Measurements from ENCODE around the gene AATK.

AATK gene

DNA sequence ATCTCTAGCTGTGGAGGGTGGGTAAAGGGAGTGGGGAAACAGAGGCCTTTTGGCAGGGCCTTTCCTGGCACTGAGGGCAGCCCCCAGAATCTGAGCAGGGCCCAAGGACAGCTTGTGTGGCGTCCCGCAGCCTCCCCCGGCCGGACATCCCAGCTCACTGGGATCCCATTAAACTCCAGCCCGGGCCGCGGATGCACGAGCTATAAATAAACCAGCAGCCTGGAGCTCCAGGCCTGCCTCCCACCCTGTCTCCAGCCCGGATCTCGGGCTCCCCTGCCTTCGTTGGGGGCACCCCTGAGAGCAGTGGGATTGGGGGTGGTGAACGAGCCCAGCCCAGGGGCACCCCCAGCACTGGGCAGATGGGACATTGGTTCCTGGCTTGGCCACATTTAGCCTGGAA is 13.8 kb upstream of the AATK start:
- no peak for DNase-seq

DNA sequence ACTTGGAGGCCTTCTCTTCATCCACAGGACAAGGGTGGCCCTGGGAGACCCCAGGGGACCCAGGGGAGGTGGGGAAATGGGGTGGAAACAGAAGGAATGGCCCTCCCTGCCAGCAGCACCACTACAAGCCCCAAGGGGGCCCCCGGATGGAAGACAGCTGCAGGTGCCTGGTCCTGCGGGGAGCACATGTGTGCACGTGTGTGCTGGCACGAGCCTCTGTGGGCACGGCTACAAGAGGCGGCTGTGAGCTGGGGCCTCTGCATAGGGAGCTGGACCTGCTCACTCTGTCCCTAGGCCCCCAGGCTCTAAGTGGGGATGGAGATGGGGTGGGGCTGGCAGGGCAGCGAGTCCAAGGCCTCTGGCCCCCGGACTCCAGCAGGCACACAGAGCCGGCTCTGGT is 13.2 kb upstream of the AATK start:
- no peak for DNase-seq

DNA sequence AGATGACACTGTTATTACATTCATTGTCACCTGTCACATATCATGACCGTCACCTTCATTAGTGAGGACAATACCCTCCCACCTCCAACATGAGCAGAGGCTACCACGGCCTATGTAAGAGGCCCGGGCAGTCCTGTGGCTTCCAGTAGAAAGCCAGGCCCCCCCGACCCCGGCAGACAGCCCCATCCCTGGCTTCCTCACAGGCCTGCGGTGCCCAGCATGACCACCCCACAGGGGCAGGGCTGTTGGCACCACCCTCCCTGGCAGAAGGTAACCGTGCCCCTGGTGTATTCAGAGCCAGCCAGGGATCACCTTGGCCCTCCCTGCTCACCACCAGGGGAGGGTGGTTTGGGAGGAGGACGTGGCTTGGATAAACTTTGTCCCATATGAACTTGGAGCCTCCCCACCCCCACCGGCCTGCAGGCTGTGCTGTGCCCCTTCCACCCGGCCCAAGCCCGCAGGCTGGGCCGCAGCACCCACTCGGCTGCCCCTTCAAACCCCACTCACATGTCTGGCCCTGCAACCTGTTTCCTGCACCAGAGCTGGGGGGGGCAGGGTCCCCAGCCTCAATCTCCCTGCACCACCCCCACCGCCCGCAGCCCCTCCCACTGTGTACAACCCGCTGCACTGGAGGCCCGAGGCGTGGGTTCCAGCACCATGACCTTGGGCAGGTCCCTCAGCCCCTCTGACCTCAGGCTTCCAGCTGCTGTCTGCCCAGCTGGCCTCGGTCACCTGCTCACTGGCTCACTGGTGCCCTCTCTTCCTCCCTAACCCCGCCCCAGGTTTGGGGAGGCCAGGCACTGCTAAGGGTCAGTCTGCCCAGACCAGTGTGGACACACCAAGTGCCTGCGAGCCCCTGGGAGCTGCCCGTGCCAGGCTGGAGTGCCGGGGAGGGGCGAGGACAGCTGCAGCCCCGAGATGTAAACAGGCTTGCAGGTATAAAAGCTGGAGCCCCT is 12.4 kb upstream of the AATK start:
- DNase-seq: no peak

DNA sequence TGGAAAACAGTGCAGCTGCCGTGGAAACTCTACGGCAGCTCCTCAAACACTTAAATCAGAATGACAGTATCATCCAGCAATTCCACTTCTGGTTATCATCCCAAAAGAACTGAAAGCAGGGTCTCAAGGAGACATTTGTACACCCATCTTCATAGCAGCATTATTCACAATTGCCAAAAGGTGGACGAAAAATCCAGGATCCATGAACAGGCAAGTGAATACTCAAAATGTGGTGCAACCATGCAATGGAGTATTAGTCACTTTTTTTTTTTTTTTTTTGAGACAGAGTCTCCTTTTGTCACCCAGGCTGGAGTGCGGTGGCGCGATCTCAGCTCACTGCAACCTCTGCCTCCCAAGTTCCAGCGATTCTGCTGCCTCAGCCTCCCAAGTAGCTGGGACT is 10.6 kb upstream of the AATK start:
- DNase-seq: no peak

DNA sequence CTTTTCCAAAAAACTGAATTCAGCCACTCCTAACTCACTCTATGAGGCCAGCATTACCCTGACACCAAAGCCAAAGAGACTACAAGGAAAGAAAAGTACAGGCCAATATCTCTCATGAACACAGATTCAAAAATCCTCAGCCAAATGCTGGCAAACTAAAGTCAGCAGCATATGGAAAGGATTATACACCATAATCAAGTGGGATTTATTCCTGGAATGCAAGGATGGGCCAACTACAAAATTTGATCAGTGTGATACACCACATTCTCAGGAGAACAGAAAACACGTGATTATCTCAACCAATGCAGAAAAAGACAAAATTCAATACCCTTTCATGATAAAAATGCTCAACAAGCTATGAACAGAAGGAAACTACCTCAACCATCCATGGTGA is 7.7 kb upstream of the AATK start:
- DNase-seq: no peak

DNA sequence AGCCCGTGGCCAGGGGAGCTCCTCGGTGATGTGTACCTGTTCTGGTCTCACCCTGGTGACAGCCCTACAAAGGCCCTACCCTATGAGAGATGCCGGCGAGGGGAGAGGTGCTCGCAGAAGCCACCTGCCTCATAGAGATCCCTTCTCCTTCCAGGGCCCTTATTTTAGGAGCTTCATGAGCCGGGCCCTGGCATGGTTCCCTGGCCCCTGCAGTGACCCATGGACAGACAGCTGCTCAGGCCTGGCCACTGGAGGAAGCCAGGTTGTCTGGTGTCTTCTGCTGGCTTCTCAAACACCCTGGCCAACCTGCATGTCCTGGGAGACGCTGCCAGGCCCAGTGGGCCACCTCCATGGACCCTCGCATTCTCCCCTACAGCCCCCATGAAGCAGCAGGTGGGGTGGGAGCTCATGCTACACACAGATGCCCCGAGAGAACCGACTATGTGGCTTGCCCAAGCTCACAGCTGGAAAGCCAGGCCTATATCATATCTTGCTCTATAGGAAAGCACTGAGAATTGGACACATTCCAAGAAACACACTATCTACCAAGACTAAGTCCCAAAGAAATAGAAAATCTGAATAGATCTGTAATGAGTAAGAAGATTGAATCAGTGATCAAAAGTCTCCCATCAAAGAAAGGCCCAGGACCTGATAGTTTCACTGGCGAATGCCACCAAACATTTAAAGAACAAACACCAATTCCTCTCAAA is 7.2 kb upstream of the AATK start:
- no peak for DNase-seq

DNA sequence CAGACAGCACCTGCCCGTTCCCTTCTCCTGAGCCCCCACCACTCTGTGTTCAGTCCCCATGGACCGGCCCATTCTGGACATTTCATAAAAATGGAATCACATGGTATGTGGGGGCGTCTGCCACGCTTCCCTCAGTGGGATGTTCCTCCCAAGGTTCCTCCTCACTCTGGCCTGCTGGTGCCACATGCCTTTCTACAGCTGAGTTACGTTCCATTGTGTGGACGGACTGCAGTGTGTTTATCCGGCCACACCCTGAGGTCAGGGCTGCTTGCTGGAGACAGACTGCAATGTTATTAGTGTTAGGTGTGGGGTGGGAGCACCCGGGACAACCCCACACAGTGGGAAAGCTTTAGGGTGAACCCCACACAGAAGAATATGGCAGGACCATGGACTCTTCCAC is 5.9 kb upstream of the AATK start:
- no peak for DNase-seq

DNA sequence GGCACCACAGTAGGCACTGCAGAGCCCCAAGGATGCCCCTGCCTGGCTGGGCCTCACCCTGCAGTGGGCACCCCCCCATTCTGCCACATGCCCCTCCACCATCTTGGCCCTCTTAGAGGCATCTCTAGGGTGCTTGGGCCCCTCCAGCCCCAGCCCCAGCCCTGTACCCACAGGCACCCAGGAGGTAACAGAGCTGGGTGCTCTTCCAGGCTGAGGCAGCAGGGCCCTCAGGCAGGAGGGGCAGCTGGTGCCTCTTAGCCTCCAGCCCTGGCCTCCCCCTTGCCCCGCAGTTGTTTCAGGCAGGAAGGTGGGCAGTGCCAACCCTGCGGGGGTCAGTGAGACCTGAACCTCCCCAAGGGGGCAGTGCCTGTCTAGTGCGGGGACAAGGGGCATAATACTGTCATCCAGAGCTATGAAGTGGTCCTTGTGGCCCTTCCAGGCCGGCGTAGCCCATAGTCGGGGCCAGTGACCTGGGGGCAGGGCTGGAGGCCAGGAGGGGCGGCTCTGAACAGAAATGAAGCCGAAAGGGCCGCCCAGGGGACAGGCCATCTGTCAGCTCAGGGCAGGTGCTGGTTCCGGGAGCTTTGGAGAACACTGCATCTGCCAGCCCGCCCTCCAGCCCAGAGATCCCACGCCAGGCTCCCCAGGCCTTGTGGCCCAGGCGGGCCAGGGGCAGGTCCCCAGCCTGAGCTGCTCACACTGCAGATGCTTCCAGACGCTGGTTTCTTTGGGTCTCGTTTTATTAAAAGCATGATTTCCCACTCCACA is 4.9 kb upstream of the AATK start:
- DNase-seq: no peak

DNA sequence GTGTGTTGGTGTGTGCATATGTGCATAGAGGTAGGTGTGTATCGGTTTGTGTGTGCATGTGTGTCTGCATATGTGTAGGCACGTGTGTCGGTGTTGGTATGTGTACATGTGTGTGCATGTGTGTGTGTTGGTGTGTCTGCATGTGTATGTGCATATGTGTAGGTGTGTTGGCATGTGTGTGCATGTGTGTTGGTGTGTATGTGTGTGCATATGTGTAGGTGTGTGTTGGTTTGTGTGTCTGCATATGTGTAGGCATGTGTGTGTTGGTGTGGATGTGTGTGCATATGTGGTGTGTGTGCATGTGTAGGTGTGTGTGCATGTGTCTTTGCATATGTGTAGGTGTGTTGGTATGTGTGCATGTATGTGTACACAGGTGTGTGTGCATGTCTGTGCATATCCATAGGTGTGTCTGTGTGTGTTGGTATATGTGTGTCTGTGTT is 3.9 kb upstream of the AATK start:
- no peak for DNase-seq

DNA sequence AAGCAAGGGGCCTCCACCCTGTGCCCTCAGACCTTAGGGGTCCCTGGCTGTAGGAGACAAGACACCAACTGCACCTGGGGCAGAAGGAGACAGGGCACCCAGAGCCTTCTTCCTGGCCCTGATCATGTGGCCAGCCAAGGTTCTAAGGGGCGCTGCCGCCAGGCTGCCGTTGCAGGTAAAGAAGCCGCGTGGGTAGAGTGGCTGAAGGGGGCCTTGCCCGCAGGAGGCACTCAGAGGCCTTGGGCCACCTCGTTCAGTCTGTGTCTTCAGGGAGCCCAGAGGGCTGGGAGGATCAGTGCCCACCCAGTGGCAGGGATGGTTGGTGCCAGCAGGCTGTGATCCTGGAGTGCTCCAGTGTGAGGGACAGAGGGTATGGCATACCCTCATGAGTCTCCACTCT is 1.6 kb upstream of the AATK start:
- DNase-seq: no peak

DNA sequence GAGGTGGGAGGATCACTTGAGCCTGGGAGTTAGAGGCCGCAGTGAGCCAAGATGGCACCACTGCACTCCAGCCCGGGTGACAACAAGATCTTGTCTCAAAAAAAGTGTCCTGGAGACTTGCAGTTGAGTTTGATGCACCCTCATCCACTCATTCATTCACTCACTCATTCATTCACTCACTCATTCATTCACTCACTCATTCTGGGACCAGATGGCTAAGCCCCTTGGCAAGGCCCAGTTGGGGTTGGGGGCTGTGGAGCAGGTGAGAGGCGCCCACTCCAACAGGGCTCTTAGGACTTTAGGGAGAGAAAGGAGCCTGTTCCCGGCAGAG is 1.1 kb upstream of the AATK start:
- DNase-seq: no peak

DNA sequence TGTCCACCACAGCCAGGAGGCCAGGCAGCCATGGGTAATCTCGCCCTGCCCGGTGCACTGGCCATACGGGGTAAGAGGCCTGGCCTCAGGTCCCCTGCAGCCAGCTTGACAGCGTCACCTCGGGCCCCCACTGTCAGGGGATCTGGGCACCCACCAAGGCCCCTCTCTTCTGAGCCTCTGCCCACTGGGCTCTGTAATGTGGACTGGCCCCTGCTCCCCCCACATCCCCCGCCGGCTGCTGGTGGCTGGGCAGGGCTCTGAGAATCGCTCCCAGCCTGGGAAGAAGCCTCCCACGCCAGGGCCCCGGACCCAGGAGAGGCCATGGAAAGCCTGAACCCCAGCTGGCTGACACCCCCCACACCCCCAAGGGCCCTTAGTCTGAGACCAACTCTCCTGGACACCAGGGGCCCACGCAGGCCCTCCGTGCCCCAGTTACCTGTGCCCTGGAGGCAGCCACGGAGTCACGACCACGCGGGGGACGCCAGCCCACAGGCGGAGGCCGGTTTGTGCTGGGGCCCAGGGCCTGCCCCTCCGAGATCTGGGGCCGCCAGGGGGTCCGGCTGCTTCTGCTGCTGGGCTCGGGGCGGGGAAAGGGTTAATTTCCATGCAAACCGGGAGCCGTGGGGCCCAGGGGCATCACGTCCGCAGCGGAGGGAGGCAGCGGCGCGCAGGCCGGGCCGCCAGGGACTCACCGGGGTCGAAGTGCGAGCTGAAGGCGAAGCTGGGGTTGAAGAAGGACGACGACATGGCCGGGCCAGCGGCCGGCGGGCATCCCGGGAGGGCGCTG is 582 bp downstream of the AATK start, which contains the start of gene PVALEF:
TSS of gene PVALEF (plus strand) at position 262 of the 787 bp plus-strand sequence. CDS start 15,720 bp downstream, outside the sequence.
- no peak for DNase-seq

DNA sequence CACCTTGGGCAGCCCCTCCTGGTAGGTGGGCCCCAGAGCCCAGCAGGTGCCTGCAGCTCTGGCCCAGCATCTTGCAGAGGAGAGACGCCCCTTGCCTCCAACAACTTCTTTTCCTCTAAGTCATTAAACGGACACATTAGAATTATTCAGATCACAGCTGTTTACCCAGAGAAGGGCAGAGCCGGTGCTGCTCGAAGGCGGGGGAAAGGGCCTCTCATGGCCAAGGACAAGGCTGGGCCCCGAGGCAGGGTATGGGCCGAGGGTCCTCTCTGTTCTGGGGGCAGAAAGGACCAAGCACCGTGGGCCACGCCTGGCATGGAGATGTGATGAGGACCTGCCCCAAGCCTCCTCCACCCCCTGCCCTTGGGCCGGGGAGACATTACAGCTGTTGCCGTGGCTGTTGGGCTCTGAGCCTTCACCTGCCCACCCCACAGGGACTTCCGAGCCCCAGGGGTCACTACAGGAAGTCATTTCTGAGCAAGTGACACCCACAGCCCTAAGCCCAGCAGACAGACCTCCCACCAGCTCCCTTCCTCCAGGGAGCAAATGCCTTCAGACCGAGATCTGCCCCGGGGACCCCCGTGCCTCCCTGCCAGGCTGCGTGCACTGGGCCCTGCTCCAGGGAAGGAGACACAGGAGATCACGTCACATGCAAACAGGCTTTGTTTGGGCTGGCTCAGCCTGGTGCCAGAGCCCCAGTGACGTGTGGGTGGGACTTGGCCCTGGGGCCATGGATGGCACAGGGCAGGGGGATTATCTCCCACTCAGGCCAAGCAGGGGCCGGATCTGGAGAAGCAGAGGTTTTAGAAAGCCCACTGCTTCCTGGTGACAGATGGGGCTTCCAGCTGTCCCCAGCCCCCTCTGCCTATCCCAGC is 1.4 kb downstream of the AATK start:
- DNase-seq: no peak

DNA sequence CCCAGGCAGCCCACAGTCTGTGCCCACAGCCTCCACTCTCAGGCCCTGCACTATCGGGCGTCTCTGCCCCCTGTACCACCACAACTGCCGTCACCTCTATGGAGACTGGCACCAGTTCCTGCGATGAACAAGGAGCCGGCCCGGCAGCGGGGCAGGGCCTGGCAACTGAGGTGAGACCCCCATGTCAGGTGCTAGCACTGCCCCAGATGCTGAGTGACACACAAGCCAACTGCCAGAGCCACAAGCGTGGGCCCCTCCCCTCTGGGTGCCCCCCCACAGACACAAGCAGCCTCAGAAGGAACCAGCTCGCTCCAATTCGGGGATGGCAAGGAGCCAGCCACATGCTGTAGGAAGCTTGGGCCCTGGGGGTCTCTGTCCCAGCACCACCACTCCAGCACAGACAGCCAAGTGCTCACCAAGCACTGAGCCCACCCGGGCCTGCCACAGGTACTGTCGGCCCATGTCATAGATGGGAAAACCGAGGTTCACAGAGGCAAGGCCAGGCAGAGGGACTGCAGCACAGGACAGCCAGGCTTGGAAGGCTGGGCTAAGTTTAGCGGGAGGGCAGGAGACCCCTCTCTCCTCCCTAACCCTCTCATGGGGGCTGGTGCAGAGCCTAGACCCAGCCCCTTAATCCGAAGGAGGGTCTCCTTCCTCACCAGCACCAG is 2.2 kb downstream of the AATK start:
- no peak for DNase-seq

DNA sequence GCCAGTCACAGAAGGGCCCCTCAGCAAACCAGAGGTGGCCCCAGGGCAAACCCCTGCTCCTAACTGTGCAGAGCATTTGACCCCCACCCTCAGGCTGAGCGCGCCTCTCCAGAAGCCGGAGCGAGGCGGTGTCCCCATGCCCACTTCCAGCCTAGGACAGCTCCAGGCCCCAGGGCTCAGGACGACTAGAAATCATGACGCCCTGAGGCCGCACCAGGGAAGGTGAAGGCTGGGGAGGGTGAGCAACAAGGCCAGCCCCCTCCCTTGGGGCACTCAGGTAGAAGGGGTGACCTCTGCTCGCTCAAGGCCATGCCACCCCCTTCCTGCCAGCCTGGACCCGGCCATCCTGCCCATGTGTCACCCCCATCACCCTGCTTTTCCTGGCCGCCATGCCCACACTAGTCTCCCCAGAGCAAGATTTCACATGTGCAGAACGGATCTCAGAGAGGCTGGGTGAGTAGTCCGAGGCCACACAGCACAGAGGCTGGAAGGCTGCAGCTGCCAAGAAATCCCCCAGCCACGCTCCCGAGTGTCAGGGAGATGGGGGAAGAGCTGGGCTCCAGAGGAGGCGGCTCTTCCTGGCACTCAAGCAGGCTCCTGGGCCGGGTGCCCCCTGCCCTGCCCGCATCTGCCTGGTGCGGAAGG is 2.8 kb downstream of the AATK start:
- DNase-seq: no peak

DNA sequence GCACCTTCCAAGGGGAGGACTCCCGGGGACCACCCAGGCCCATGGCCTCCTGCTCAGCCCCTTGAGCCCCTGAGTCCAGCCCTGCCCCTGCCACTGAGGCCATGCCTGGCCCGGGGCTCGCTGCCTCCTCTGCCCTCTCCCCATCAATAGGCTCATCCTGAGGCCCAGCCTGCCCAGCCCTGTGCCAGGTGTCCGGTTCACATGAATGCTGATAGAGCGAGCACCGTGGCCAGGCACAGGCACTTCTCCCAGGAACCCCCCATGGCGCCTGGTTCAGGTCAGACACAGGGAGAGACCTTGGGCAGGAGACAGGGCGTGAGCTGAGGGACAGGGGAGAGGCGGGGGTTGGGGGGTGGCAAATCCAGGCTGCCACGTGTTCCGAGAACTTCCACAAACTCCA is 3.5 kb downstream of the AATK start:
- DNase-seq: no peak

DNA sequence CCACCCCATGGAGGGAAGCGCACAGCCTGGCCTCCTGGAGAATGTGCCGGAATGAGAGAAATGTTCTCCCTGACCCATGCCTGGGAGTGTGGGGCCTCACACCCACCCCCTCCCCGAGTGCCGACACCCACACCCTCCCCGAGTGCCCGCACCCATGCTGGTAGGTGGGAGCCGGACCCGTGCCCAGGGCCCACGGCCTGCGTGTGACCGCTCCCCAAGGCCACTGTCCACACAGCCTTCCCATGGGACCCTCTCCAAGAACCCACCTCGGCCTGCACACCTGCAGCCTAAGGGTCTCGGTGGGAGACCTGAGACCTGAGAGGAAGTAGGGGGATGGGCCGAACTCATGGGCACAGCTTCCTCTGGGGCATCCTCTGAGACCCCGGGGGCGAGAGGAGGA is 4.0 kb downstream of the AATK start:
- DNase-seq: no peak

DNA sequence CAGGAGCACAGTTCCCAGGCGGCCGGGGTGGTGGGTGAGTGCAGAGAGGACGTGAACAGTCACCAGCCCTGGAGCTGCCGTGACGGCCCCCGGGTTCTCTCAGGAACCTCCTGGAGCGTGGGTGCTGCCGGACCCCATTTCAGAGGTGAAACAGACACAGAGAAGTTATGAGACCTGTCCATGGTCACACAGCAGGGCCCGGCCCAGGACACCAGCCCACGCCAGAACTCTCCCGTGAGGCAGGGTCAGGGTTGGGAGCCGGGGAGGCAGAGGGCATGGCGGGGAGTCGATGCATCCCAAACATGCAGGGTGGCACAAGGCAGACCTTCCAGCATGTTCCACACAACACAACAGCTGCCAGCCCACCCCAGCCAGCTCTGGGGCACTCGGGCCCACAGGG is 4.5 kb downstream of the AATK start:
- DNase-seq: no peak

DNA sequence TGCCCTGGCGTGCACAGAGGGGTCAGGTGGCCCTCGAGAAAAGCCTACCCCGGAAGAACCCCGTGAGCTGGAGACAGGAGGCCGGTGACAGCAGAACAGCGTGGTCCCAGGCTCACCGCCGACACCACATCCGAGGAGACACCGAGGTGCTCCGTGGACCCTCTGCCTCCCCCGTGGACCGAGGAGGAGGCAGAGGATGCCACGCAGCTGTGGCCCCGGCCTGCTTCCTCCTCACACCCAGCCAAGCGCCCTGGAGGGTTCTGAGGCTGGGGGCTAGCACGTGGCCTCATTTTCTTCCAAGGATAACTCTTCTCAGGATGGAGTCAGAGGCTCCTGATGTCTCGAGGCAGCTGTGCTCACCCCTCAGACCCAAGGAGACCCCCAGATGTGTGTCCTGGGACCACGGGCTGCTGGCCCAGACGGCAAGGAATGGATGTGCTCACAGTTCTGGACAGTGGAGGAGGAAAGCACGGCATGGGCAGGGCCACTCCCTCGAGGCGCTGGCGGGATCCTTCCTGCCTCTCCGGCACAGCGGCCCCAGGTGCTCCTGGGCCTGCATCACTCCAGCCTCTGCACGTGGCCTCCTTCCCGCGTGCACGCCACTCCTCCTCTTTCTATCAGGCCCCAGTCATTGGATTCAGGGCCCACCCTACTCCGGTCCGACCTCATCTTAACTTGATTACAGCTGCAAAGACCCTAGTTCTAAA is 5.1 kb downstream of the AATK start:
- no peak for DNase-seq

DNA sequence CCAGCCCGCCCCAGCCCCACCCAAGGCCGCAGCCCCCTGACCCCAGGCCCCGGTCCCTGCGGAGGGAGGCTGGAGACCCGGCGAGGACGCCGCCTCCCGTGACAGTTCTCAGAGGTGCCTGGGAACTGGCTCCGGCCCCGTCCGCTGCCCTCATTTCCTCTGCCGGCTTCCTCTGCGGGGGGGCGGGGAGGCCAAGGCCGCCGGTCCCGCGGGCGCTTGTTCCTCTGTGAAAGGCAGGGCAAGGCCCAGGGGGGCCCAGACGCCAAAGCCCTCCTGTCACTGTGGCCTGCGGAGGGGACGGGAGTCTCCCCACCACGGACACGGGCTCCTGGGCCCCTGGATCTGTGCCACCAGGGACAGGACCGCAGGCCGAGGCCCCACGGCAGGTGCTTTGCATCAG is 5.7 kb downstream of the AATK start:
- DNase-seq: no peak

Data from activated CD4-positive, CD25-positive, alpha-beta regulatory T cell (primary cell).